Adrenal gland (tissue), 5 donors: Measurements from ENCODE around the gene LGALSL.

Experiments
- CTCF ChIP-seq, 6 experiments: fragments of 450-650 bp in 4 of 6; fragments of 200-600 bp in 2 of 6; sonication (generic) in 1 of 6; IDR thresholded peaks; 1 replicate in 5 of 6; 2 replicates in 1 of 6; pipeline versions ENCODE4 v1.5.1 to v1.8.0; 2016 to 2021; ENCODE audit warnings: antibody characterized with exemption in 6 of 6, mild to moderate bottlenecking in 2 of 6, moderate library complexity in 1 of 6
- POLR2A ChIP-seq, 2 donors: fragments of 450-650 bp; IDR thresholded peaks; one replicate each; pipeline ENCODE4 v1.6.1; 2017; ENCODE audit warnings: antibody characterized with exemption in 2 of 2, mild to moderate bottlenecking in 2 of 2, moderate library complexity in 1 of 2
- donor health status: DM: no; HTN: no; CAD: no.

GRCh38 chr2:64462940-64463700, 9.2 kb downstream of the LGALSL start:
- no peak for TF ChIP-seq CTCF (IDR thresholded peaks at IDR 0.05)
- no peak for TF ChIP-seq POLR2A (IDR thresholded peaks at IDR 0.05)
